H4 (cell line): ENCODE results near the gene EYS. TPM values are rescaled to one million over a fixed set of nuclear protein-coding genes. Genes with fewer than 3 reads are reported as not detected.
"Not testable (repeated sequence)": the region's sequence is repeated elsewhere in the genome, so short reads cannot be mapped to it uniquely, and the experiment has no call there.

ENCODE experiments used
- DNase-seq: peaks from one replicate; pipeline ENCODE4 v3.0.0-alpha.2; 2015; ENCODE audit warnings: low spot score
- total RNA-seq: library from RNA; depleted of rRNA; stranded (reverse); fragments of >200 nt; shearing (Covaris generic); gene quantifications from 2 replicates; pipeline ENCODE4 v1.2.3, GENCODE V29; 2014

The EYS gene
- total RNA-seq, 1 experiment from 2014 or later, result 0.17 TPM

DNA sequence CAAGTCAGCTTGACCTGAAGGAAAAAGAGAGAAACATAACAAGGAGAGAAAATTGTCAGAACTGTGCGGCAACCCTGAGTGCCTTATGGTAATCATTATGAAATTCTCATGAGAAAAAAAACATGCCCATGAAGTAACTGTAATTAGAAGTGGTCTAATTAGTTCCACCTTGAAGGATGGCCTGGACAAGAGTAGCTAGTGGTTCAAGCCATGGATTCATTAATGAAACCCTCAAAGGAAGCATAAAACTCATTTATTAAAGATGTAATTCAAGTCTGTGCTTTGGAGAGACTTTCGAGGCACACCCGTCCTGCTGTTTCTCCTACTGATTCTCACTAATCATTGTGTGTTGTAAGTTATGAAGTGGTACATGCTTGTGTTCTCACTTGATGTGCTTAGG lies 1911.2 kb downstream of the EYS start:
- no peak for DNase-seq

DNA sequence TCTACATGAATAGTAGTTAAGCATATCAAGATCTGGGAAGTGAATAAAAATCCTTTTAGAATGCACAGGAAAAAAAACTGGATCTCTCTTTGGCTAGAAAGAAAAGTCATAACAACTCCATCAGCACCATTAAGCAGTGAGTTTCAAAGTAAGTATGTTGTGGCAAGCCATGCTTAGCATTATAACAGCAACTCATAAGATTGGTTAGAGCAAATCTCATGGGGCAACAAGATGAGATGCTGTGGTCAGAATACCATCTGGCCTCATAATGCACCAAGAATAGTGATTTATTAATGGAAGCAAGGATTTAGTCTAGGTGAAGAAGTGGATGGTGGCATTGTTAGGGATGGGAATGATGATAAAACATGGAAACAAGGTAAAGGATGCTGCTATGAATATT lies 1912.0 kb downstream of the EYS start:
- DNase-seq, result no peak

DNA sequence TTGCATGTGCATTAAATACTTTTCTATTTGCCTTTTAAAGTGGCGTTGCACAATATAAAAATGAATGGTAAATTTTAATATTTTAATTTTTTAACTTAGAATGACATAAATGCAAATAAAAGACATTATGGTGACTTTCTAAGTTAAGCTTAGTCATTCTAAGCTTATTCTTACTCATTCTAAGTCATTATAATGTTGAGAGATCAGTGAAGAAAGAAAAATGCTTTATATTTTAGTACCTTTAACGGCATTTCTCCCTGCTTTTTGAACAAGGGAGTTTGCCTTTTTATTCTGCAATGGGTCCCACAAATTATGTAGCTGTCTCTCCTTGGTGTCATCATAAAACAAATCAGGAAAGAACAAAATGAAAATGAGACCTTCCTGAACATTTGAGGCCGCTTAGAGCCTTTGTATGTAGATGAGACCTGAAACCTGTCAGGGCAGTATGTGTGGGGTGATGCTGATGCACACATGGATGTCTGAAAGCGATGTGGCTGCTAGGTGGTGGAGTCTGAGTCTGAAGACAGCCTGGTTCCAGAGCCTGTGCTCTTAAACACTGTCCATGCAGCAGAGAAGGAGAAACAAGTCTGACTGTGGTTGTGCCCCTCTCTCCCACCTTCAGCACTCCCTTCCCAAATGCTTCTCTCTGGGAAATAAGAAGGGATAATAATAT lies 1913.4 kb downstream of the EYS start:
- DNase-seq, result no peak

DNA sequence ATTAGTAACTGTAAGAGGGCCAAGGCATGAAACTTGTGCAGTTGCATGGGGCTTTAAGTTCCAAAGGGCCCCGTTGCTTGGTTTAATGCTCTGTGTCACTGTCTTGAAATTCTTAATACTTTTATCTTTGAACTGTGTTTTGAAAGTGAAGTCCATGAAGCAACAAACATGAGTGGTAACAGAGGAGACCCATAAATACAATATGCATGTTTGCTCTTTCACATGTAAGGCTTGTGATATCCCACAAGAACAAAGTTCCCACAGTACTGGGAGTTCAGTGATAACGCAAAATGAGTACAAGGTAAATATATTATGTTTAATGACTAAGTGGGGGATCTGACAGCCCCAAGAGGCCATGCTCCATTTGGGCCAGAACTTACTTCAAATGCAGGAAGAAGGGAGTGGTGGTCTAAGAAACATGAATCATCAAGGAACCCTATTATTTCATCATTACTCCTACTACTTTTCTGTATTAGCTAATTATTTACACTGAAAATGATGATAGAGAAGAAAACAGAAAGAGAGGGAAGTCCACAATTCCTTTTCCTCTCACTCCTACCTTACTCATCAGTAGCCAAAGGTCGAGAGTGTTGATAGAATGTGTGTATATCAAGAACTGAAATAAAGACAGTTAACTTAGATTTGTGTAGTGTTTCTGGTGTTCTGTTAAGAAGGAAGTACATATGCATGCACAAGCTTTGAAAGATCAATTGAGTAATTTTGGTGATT lies 1914.1 kb downstream of the EYS start:
- no peak for DNase-seq

DNA sequence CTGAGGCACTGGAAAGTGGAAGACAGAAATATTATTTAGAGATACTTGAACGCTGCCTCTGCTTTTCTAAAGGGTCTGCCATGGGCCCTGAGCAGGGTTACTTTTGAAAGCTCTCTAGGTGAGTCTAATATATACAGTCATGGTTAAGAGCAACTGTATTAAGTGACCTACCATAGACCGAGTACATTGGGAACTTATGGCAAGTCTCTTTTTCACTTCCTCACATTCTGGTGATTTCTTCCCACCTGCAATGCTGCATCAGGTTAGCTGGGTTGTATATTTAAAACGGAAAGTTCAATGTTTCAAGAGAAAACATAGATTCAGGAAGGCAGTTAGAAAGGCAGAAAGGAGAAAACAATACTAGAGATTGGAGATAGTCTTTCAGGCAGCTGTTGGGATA lies 1916.7 kb downstream of the EYS start:
- DNase-seq, result no peak

DNA sequence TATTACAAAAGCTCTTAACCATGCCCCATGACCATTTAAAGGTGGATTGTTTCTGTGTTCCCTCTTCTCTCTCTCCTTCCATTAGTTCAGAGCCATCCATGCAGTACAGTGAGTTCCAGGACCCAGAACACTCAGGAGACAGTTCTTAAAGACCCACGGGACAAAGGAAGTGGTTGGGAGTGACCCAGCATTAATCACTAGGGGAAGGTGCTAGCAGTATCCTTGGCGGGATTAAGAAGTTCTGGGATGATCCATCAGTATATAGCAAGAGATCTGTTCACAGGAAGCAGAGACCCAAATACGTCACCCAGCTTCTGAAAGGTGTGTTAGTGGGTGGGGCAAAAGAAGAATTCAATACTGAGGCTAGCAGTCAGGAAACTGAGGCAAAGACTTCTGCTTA lies 1917.3 kb downstream of the EYS start:
- no peak for DNase-seq

DNA sequence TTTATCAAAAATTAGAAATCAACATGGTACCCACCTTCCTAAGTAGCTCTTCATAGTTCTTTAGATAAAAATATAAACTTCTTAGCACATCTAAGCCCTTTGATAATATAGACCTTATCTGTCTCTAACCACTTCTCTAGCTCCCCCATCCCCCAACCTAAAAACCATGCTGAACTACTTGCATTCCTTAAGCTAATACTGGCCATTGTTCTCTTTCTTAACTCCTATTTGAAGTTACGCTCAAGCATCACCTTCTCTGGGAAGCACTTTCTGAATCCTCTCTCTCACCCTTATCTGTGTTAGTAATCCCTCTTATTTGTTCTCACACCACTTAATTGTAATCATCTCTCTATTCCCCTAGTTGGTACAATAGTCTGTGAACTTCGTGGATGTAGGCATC lies 1918.5 kb downstream of the EYS start:
- no peak for DNase-seq

DNA sequence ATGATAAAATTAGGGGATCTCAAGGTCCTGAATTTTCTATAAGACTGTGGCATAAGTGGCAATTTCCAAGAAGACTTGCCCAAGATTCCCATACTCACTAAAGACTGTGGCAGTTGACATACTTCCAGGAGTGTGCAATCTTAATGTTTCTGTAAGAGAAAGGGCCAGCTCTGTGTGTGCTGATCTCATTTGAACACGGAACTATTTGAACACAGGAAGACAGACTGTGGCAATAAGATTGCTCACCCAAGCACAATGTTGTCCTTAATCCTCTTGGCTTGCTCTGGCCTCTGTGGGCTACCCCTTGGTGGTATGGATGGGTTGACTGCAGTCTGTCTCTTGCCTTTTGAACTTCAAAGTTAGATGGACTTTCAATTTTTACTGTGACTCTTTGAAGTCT lies 1920.0 kb downstream of the EYS start:
- DNase-seq, result no peak

DNA sequence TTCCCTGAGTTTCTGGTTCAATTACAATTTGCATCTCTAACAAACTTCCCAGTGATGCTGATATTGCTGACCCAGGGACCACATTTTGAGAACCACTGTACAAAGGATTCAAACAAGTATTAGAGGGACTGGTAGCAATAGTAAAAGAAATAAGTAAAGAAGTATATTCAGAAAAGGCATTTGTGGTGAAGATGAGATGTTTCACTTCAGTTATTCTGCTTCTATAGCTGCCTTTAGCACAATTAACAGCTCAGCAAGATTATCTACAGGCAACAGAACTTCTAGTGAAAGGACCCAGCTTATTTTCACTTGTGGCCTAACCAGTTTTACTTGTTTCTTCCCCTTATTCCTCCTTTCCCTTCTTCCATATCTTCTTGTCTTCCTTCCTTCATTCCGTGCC lies 1922.0 kb downstream of the EYS start:
- DNase-seq, result no peak

DNA sequence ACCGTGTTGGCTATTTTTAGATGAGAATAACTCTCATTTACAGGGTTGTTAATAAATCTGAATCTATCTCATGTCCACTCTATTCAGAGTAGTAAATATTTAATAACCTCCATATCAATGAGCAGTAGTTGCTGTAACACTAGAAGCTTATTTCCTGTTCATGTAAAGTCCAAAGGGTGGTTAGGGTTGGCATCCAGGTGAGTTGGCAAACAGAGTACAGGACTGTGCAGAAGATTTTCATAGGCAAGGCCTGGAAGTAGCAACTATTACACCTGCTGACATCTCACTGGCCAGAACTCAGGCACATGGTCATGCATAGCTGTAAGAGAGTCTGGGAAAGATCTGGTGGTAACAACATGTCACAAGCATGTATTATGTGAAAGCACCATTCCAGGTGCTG lies 1923.9 kb downstream of the EYS start:
- no peak for DNase-seq

DNA sequence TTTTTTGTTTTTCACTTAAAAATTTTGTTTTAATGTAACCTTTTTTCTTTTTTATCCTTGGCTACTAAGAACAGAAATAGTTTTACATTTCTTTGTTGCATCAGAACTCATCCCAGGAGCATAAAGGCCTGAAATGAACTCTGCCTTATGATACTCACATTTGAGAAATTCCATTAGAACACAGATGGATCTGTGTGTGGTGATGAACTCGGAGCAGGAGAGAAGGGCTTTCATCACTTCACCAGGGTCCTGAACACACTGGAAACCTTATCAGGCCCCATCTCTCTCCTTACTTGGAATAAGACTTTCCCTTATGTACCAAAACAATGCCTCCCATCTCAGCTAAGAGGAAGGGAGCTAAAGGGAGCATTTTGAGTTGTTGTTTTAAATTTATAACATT lies 1932.1 kb downstream of the EYS start:
- no peak for DNase-seq

DNA sequence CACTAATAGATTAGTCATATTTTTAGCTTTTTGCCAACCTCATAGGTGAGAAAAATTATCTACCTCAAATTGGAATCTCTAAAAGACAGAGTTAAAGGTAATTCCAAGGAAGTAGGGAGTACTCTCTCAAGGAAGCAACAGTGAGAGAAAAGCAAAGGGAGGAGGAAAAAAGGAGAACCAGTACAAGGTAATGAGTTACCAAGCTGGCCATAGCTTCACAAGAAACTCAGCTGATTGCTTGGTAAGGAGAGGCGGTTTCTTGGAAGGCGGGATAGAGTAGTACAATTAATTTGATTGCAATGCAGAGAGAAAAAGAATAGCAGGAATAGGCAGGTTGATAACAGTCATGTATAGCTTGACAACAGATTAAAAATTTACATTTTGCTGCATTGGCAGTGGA lies 1933.8 kb downstream of the EYS start:
- no peak for DNase-seq

DNA sequence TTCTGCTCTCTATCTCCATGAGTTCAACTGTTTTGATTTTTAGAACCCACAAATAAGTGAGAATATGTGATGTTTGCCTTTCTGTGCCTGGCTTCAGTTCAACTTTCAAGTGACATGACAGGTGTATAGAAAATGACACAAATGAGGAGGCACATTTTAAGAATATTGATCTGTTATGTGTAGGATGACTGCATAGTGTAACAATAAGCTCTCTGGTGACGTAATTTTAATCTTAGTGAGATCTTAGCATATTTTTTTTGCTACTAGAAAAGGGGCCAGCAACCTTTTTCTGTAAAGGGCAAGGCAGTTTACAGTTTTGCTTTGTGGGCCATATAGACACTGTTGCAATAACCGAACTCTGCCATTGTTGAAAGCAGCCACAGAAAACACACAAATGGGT lies 1941.2 kb downstream of the EYS start:
- no peak for DNase-seq

DNA sequence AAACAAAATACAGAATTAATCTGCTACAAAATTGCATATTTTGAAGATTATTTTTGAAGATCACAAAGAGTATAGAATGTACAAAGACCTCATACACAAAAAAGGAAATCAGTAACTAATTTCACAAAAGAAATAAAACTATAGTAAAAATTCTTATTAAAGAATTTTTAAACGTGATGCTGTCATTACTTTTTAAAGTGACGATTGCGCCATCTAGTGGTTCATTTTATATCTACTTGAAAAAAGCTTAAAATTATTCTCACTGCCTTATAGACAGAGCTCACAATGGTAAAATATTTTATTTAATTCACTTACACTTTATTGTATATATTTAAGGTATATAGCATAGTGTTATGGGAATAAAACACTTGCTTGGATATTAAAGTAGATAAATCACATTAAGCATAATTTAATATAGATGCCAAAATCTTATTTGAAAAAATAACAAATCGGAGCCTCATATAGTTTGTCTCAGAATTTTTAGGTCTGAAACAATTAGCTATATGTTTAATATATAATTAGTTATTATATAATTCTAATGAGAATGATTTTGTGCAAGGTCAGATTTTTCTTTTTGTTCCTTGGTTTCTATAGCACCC lies 1942.6 kb downstream of the EYS start:
- peak; percentile 16 for DNase-seq

DNA sequence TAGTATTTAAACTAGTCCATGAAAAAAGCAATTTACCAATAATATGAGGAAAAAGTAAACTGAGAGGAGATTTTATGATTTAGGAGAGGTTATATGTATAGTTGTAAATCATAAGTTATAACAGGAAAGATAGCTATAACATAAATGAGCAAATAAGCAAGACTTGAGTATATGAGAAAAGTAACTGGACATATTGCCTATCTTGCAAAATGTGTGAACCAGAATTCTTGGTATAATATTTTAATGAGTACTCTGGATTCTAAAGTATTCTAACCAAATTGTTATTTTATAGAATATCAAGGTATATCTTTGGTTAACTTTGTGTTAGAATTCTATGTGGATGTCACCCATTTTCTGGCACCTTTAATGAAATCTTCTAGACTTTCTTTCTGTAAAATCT lies 1946.8 kb downstream of the EYS start:
- no peak for DNase-seq

DNA sequence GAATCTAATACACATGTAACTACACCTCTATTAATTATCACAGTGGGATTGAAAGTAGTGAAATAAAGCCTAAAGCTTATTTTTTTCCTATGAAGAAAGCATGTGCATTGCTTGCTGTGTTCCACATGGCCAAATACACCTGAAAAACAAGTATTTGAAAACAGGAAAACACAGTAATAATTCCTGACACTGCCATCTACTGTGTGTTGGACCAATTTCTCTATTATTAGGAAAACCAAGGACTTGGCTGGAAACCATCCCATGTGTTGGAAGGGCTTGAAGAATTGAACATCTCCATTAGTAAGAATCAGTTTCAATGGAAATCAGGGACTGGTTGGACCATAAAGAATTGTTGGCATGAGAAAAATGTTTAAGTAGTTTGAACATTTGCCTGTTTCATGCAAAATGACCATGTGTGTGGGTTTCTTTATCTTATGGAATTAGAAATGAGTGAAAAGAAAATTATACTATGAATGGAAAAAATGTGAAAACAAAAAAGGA lies 1947.4 kb downstream of the EYS start:
- no peak for DNase-seq

DNA sequence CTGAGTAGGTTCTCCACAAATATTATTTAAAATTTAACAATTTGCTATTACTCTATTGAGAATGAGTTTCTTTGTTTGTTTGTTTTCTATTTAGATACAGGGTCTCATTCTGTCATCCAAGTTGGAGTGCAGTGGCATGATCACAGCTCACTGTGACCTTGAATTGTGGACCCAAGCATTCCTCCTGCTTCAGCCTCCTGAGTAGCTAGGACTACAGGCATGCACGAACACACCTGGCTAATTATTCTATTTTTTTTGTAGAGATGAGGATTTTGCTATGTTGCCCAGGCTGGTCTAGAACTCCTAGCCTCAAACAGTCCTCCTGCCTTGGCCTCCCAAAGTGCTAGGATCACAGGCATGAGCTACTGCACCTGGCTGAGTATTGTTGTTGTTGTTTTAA lies 1949.2 kb downstream of the EYS start:
- DNase-seq, result no peak

DNA sequence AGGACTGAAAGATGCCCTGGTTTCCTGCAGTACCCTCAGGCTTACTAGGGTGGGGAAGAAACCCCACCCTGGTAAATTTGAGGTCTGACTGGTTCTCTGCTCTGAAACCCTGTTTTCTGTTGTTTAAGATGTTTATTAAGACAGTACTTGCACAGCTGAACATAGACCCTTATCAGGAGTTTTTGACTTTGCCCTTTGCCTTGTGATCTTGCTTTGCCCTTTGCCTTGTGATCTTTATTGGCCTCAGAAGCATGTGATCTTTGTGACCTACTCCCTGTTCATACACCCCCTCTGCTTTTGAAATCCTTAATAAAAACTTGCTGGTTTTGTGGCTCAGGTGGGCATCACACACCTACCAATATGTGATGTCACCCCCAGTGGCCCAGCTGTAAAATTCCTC lies 1949.8 kb downstream of the EYS start:
- DNase-seq, result not testable (repeated sequence)

DNA sequence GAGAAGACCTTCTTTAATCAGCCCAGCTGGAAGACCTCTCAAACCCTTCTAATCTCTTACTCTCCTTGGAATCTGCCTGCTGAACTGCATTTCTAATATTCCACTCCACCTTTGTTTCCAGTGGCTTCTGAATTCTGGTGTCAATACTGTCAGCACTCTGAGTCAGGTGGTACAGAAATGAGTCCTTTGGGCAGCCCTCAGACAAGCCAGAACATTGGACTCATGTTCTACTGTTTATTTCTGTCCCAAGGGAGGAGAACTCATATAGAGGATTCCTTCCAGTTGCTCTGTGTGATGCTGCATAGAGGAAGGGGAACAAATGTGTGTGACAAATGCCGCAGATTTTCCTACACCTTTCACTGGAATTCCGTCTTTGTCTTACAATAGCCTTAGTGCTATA lies 1956.6 kb downstream of the EYS start:
- no peak for DNase-seq

DNA sequence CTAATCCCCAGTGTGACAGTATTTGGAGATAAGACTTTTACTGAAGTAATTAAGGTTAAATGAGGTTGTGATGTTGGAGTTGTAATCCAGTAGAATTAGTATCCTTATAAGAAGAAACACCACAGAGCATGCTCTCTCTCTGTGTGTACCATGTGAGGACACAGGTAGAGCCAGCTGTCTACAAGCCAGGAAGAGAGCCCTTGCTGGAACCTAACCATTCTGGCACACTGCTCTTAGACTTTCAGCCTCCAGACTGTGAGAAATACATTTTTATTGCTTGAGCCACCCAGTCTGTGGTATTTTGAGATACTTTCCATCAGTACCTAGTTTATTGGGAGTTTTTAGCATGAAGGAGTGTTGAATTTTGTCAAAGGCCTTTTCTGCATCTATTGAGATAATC lies 1961.2 kb downstream of the EYS start:
- DNase-seq, result no peak

DNA sequence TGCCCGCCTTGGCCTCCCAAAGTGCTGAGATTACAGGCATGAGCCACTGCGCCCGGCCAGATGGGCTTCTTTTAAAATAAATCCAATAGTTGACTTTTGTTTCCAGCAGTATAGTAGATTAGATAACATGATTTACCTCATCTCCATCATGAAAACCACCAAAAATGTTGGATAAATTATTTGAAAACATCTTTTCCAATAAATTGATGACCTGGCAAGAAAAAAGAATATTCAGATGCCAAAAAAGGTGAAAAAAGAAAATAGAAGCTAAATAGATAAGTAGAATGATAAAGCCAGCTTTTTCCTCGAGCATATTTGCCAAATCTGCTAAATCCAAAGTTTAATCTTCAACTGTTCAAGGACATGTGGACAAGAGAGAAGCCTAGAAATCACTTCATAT lies 1962.2 kb downstream of the EYS start:
- no peak for DNase-seq

DNA sequence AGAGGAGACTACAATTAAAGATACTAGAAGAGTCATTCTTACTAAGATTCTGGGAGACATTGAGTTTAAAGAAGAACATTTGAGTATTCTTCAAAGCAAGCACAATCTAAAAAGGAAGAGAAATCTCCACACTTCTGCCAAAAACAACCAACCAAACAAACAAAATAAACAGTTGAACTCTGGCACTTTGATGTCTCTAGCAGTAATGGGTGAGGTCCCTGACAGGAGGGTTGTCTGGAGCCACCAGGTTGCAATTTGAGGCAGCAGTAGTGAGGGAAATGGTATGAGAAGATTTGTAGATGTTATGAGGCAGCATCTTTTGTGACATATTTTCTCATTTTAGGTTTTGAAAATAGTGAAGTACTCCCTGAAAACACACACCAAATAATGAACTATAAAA lies 1963.3 kb downstream of the EYS start:
- DNase-seq, result no peak

DNA sequence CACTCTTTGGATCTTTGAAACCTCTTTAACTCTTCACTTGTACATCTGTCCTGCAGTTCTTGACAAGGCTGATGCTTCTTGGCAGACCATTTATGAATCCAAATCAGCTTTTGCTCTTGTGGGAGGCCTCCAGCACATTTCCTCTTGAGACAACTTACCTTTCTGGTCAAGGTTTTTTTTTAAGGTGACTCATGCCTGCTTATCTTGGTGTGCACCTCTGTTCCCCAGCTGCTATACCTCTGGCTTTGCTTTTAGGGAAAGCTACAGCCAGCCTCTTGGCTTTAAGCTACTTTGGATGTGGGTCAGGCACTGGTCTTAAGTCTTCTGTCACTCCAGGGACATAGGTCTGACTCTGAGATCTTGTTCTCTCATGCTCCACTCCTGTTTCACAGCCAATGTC lies 1965.0 kb downstream of the EYS start:
- DNase-seq, result no peak
